Measurements from ENCODE around the gene TTC7B. TPM values are rescaled to one million over a fixed set of nuclear protein-coding genes. Genes with fewer than 3 reads are reported as not detected.

The TTC7B gene
- total and polyA plus RNA-seq, 2 donors (not counting 1 experiment from before 2014, with no cell fraction given), result 18.8 to 37.5 TPM

DNA sequence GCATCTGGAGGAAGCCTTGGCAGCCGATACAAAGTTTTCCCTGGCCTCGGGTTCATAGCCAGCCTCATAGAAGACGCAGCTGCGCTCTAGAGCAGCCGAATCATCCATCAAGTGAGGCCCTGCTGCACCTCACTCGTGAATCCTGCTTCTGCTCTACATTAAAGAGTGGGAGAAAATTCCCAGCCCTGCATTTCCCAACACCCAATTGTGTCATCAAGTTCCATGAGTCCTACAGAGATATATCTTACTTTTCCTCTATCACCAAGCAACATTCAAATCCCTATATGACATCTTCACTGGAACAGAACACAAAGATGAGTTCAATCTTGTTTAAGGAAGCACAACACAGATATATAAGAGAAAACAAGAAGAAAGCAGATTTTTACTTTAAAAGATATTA lies 139.3 kb downstream of the TTC7B start:
- Histone ChIP-seq H2AFZ (ENCODE audit: low read length) (no peak overlapping the region), H4K20me1 (ENCODE audit: control insufficient read depth, extremely low read depth, insufficient read depth, low read length) (no peaks in the 10 kb centered on the region), H3K4me2 (ENCODE audit: extremely low read depth, insufficient read depth, low read length) (no peak overlapping the region), H3K4me1 (ENCODE audit: control insufficient read depth, extremely low read depth, insufficient read depth, low read length) (peaks cover 20% of the 10 kb centered on the region), H3K9ac (ENCODE audit: insufficient read depth, low read length) (no peak overlapping the region), H3K79me2 (ENCODE audit: control insufficient read depth, insufficient read depth, low read length) (no peaks in the 10 kb centered on the region), H3K4me3 (replicated peaks in 1 of 4; ENCODE audit: control extremely low read depth in 1 of 4, insufficient read depth in 1 of 4, low read depth in 3 of 4, low read length in 4 of 4) (no peak overlapping the region), H3K27ac (ENCODE audit: insufficient read depth, low read length) (no peak overlapping the region), H3K27me3 (ENCODE audit: control insufficient read depth, insufficient read depth, low read length) (no peaks in the 10 kb centered on the region), H3K9me3 (ENCODE audit: control insufficient read depth, insufficient read depth, low read depth, low read length) (no peaks in the 10 kb centered on the region), H3K36me3 (ENCODE audit: control insufficient read depth, insufficient read depth, low read length) (peaks cover 2% of the 10 kb centered on the region)
- peak; percentile 37 to 45 for DNase-seq (ENCODE audit: low read depth in 2 of 2)
- TF ChIP-seq EZH2 (IDR thresholded peaks at IDR 0.05; ENCODE audit: low read length, missing control alignments) (no peak), CTCF (conservative IDR thresholded peaks at IDR 0.05 in 1 of 2, IDR thresholded peaks at IDR 0.05 in 1 of 2; ENCODE audit: low read depth in 1 of 2, low read length in 2 of 2) (no peak)

- TF ChIP-seq EZH2 (IDR thresholded peaks at IDR 0.05; ENCODE audit: low read length, missing control alignments), result no peak
- no peak for TF ChIP-seq CTCF (conservative IDR thresholded peaks at IDR 0.05 in 1 of 2, IDR thresholded peaks at IDR 0.05 in 1 of 2; ENCODE audit: low read depth in 1 of 2, low read length in 2 of 2)
- Histone ChIP-seq H3K4me3 (replicated peaks in 1 of 4; ENCODE audit: control extremely low read depth in 1 of 4, insufficient read depth in 1 of 4, low read depth in 3 of 4, low read length in 4 of 4) (no peak overlapping the region), H3K36me3 (ENCODE audit: control insufficient read depth, insufficient read depth, low read length) (peaks cover 2% of the 10 kb centered on the region), H3K4me1 (ENCODE audit: control insufficient read depth, extremely low read depth, insufficient read depth, low read length) (peaks cover 20% of the 10 kb centered on the region), H3K4me2 (ENCODE audit: extremely low read depth, insufficient read depth, low read length) (no peak overlapping the region), H4K20me1 (ENCODE audit: control insufficient read depth, extremely low read depth, insufficient read depth, low read length) (no peaks in the 10 kb centered on the region), H3K9me3 (ENCODE audit: control insufficient read depth, insufficient read depth, low read depth, low read length) (no peaks in the 10 kb centered on the region), H2AFZ (ENCODE audit: low read length) (no peak overlapping the region), H3K79me2 (ENCODE audit: control insufficient read depth, insufficient read depth, low read length) (no peaks in the 10 kb centered on the region), H3K27me3 (ENCODE audit: control insufficient read depth, insufficient read depth, low read length) (no peaks in the 10 kb centered on the region), H3K27ac (ENCODE audit: insufficient read depth, low read length) (no peak overlapping the region), H3K9ac (ENCODE audit: insufficient read depth, low read length) (no peak overlapping the region)
- DNase-seq (ENCODE audit: low read depth in 2 of 2), result peak in 1 of 2 donors; percentile 39
These were observed 139.9 kb downstream of the TTC7B start for GRCh38 chr14:90676356-90676755.

GRCh38 chr14:90675399-90675798 lies 140.8 kb downstream of the TTC7B start:
- H4K20me1 ChIP-seq (ENCODE audit: control insufficient read depth, extremely low read depth, insufficient read depth, low read length), result no peaks in the 10 kb centered on the region
- no peaks in the 10 kb centered on the region for H3K79me2 ChIP-seq (ENCODE audit: control insufficient read depth, insufficient read depth, low read length)
- DNase-seq (ENCODE audit: low read depth in 2 of 2), result peak; percentile 62 to 67
- peaks cover 20% of the 10 kb centered on the region for H3K4me1 ChIP-seq (ENCODE audit: control insufficient read depth, extremely low read depth, insufficient read depth, low read length)
- no peak overlapping the region for H3K9ac ChIP-seq (ENCODE audit: insufficient read depth, low read length)
- no peak overlapping the region for H3K4me3 ChIP-seq (replicated peaks in 1 of 4; ENCODE audit: control extremely low read depth in 1 of 4, insufficient read depth in 1 of 4, low read depth in 3 of 4, low read length in 4 of 4)
- no peaks in the 10 kb centered on the region for H3K9me3 ChIP-seq (ENCODE audit: control insufficient read depth, insufficient read depth, low read depth, low read length)
- H3K36me3 ChIP-seq (ENCODE audit: control insufficient read depth, insufficient read depth, low read length), result peaks cover 2% of the 10 kb centered on the region
- no peak overlapping the region for H3K27ac ChIP-seq (ENCODE audit: insufficient read depth, low read length)
- no peak overlapping the region for H2AFZ ChIP-seq (ENCODE audit: low read length)
- TF ChIP-seq CTCF (conservative IDR thresholded peaks at IDR 0.05 in 1 of 2, IDR thresholded peaks at IDR 0.05 in 1 of 2; ENCODE audit: low read depth in 1 of 2, low read length in 2 of 2), result no peak
- no peaks in the 10 kb centered on the region for H3K27me3 ChIP-seq (ENCODE audit: control insufficient read depth, insufficient read depth, low read length)
- no peak overlapping the region for H3K4me2 ChIP-seq (ENCODE audit: extremely low read depth, insufficient read depth, low read length)

Measured in fibroblast of lung (primary cell).